Activated naive CD4-positive, alpha-beta T cell treated with anti-CD3 and anti-CD28 coated beads for 36 hours (primary cell): ENCODE results near the gene ORAI2. TPM values are rescaled to one million over a fixed set of nuclear protein-coding genes. Genes with fewer than 3 reads are reported as not detected.
"Not testable (repeated sequence)": the region's sequence is repeated elsewhere in the genome, so short reads cannot be mapped to it uniquely, and the experiment has no call there.

ENCODE experiments used
- CTCF ChIA-PET: fragments of 350-600 bp; sonication (Branson Sonifier 250); formaldehyde crosslinking; loops from one replicate; lab custom pipeline; 2021; ENCODE audit warnings: antibody characterized with exemption; lab: Charles Lee
- DNase-seq: peaks from one replicate; pipeline ENCODE4 v3.0.0-alpha.2; 2020
- H3K27ac Mint-ChIP-seq: one replicate; pipeline ENCODE4 v1.8.0; 2021; ENCODE audit warnings: mild to moderate bottlenecking, mixed read lengths
- H3K27me3 Mint-ChIP-seq: one replicate; pipeline ENCODE4 v1.8.0; 2021; ENCODE audit warnings: low read depth, mixed read lengths
- H3K36me3 Mint-ChIP-seq: one replicate; pipeline ENCODE4 v1.8.0; 2021; ENCODE audit warnings: low read depth, mixed read lengths
- H3K4me1 Mint-ChIP-seq: one replicate; pipeline ENCODE4 v1.8.0; 2021; ENCODE audit warnings: low read depth, mixed read lengths
- H3K4me3 Mint-ChIP-seq: one replicate; pipeline ENCODE4 v1.8.0; 2021; ENCODE audit warnings: mild to moderate bottlenecking, moderate library complexity, mixed read lengths
- H3K9me3 Mint-ChIP-seq: one replicate; pipeline ENCODE4 v1.8.0; 2021; ENCODE audit warnings: mixed read lengths
- intact Hi-C: fragments of 100-400 bp; cut with micrococcal nuclease; formaldehyde crosslinking; loops from one replicate; pipeline ENCODE4 v1.15.1; 2023
- total RNA-seq, 2 experiments: library from RNA; stranded (reverse); gene quantifications; one replicate each; pipeline ENCODE4 v1.2.3, GENCODE V29; 2021

The ORAI2 gene
- total RNA-seq, 2 experiments from 2014 or later: 15.4 to 16.4 TPM

- intact Hi-C loops, CTCF ChIA-PET, H3K36me3 Mint-ChIP-seq, DNase-seq, H3K9me3 Mint-ChIP-seq, H3K27ac Mint-ChIP-seq, H3K4me1 Mint-ChIP-seq, H3K4me3 Mint-ChIP-seq, H3K27me3 Mint-ChIP-seq: not testable (repeated sequence)
Observed at GRCh38 chr7:102474116-102474515, 40.7 kb downstream of the ORAI2 start.

GRCh38 chr7:102474736-102475435 lies 41.5 kb downstream of the ORAI2 start:
- CTCF ChIA-PET, H3K27me3 Mint-ChIP-seq, H3K4me1 Mint-ChIP-seq, H3K36me3 Mint-ChIP-seq, H3K9me3 Mint-ChIP-seq, DNase-seq, H3K4me3 Mint-ChIP-seq, intact Hi-C loops, H3K27ac Mint-ChIP-seq: not testable (repeated sequence)

GRCh38 chr7:102478314-102479208 lies 45.2 kb downstream of the ORAI2 start, which contains the start of gene POLR2J:
Gene POLR2J (minus strand): TSS chr7:102478922. CDS start chr7:102478860, 62 bp downstream.
- peak within 1 kb of the TSS; percentile 87 for H3K27ac Mint-ChIP-seq
- CTCF ChIA-PET, H3K9me3 Mint-ChIP-seq, H3K36me3 Mint-ChIP-seq, H3K4me1 Mint-ChIP-seq, H3K27me3 Mint-ChIP-seq, intact Hi-C loops: not testable (repeated sequence)
- H3K4me3 Mint-ChIP-seq: peak within 1 kb of the TSS; percentile 87
- DNase-seq: peak; percentile 97

GRCh38 chr7:102479209-102479584 lies 45.8 kb downstream of the ORAI2 start:
- H3K27ac Mint-ChIP-seq, H3K9me3 Mint-ChIP-seq, DNase-seq, intact Hi-C loops, H3K27me3 Mint-ChIP-seq, H3K4me3 Mint-ChIP-seq, CTCF ChIA-PET, H3K4me1 Mint-ChIP-seq, H3K36me3 Mint-ChIP-seq: not testable (repeated sequence)

- intact Hi-C loops, H3K36me3 Mint-ChIP-seq, H3K9me3 Mint-ChIP-seq, H3K4me1 Mint-ChIP-seq, H3K4me3 Mint-ChIP-seq, H3K27me3 Mint-ChIP-seq, H3K27ac Mint-ChIP-seq: not testable (repeated sequence)
- DNase-seq: peak; percentile 60
- CTCF ChIA-PET: interaction anchor here (1.0 to 1.4 kb wide), 2 partner anchors 15 to 76 kb away, joined by 3 to 4 read pairs; no protein-coding TSS in a partner anchor
Observed at GRCh38 chr7:102479982-102480637, 46.7 kb downstream of the ORAI2 start.

- H3K27ac Mint-ChIP-seq, DNase-seq, H3K4me1 Mint-ChIP-seq, H3K36me3 Mint-ChIP-seq, CTCF ChIA-PET, intact Hi-C loops, H3K9me3 Mint-ChIP-seq, H3K4me3 Mint-ChIP-seq, H3K27me3 Mint-ChIP-seq: not testable (repeated sequence)
Observed at GRCh38 chr7:102481962-102482361, 48.6 kb downstream of the ORAI2 start.

GRCh38 chr7:102484317-102484716 lies 50.9 kb downstream of the ORAI2 start:
- DNase-seq, intact Hi-C loops, CTCF ChIA-PET, H3K27me3 Mint-ChIP-seq, H3K4me1 Mint-ChIP-seq, H3K4me3 Mint-ChIP-seq, H3K36me3 Mint-ChIP-seq, H3K9me3 Mint-ChIP-seq, H3K27ac Mint-ChIP-seq: not testable (repeated sequence)

- H3K27ac Mint-ChIP-seq, H3K36me3 Mint-ChIP-seq, H3K9me3 Mint-ChIP-seq, CTCF ChIA-PET, DNase-seq, H3K4me1 Mint-ChIP-seq, H3K4me3 Mint-ChIP-seq, intact Hi-C loops, H3K27me3 Mint-ChIP-seq: not testable (repeated sequence)
Observed at GRCh38 chr7:102490529-102491075, 57.2 kb downstream of the ORAI2 start.

GRCh38 chr7:102493220-102493935 lies 60.0 kb downstream of the ORAI2 start:
- H3K4me1 Mint-ChIP-seq, DNase-seq, H3K27ac Mint-ChIP-seq, H3K4me3 Mint-ChIP-seq, intact Hi-C loops, H3K36me3 Mint-ChIP-seq, H3K9me3 Mint-ChIP-seq, H3K27me3 Mint-ChIP-seq, CTCF ChIA-PET: not testable (repeated sequence)

GRCh38 chr7:102494026-102494425 lies 60.7 kb downstream of the ORAI2 start:
- H3K9me3 Mint-ChIP-seq, intact Hi-C loops, H3K27me3 Mint-ChIP-seq, H3K4me1 Mint-ChIP-seq, H3K36me3 Mint-ChIP-seq, CTCF ChIA-PET, DNase-seq, H3K27ac Mint-ChIP-seq, H3K4me3 Mint-ChIP-seq: not testable (repeated sequence)

GRCh38 chr7:102494473-102495149 lies 61.2 kb downstream of the ORAI2 start:
- CTCF ChIA-PET, H3K27ac Mint-ChIP-seq, H3K36me3 Mint-ChIP-seq, H3K27me3 Mint-ChIP-seq, intact Hi-C loops, DNase-seq, H3K9me3 Mint-ChIP-seq, H3K4me1 Mint-ChIP-seq, H3K4me3 Mint-ChIP-seq: not testable (repeated sequence)
